Stimulated activated CD4-positive, alpha-beta T cell treated with anti-CD3 and anti-CD28 coated beads, Interleukin-15, amount 100 ng/mL, for 1 hour (primary cell): ENCODE results near the gene KIF14.
"Not testable (repeated sequence)": the region's sequence is repeated elsewhere in the genome, so short reads cannot be mapped to it uniquely, and the experiment has no call there.

Experiments
- DNase-seq, 2 donors: peaks; one replicate each; pipeline ENCODE4 v3.0.0-alpha.2; 2020; ENCODE audit warnings: low read depth in 1 of 2, low spot score in 1 of 2

The KIF14 gene

GRCh38 chr1:200550367-200550766 is 70.2 kb downstream of the KIF14 start:
- no peak for DNase-seq

DNA sequence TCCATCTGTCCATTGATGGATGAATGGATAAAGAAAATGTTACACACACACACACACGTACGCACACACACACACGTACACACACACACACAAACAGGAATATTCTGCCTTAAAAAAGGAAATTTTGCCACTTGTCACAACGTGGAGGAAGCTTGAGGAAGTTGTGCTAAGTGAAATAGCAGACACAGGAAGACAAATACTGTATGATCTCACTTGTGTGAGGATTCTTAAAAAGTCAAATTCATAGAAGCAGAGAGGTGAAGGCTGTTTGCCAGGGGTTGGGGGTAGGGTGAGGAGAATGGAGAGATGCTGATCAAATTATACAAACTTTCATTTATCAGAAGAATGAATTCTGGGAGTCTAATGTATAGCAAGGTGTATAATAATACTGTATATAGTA is 73.2 kb downstream of the KIF14 start:
- DNase-seq, result no peak

DNA sequence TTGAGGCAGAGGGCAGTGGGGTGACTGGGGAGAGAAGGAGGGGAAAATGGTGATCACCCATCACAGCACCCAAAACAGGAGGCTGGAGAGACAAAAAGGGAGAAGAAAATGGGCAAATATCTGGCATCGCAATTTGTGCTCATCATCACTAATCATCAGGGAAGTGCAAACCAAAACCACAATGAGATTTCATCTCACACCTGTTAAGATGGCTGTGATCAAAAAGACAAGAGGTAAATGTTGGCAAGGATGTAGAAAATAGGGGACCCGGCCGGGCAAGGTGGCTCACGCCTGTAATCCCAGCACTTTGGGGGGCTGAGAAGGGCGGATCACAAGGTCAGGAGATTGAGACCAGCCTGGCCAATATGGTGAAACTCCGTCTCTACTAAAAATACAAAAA is 74.0 kb downstream of the KIF14 start:
- DNase-seq, result no peak

DNA sequence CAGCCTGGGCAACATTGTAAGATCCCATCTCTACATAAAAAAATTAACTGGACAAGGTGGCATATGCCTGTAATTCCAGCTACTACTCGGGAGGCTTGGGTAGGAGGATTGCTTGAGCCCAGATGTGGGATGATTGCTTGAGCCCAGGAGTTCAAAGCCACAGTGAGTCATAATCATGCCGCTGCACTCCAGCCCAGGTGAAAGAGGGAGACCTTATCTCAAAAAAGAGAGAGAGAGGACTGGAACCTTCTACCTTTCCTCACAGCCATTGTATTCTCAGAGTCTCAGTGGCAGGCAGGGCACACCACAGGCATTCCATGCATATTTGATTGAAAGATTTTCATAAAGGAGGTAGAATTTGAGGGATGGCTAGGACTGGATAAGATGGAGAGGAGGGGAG is 78.4 kb downstream of the KIF14 start:
- no peak for DNase-seq

- DNase-seq, result no peak
These were observed 80.3 kb downstream of the KIF14 start for GRCh38 chr1:200540281-200540680.

GRCh38 chr1:200538179-200538578 is 82.4 kb downstream of the KIF14 start:
- DNase-seq, result no peak

DNA sequence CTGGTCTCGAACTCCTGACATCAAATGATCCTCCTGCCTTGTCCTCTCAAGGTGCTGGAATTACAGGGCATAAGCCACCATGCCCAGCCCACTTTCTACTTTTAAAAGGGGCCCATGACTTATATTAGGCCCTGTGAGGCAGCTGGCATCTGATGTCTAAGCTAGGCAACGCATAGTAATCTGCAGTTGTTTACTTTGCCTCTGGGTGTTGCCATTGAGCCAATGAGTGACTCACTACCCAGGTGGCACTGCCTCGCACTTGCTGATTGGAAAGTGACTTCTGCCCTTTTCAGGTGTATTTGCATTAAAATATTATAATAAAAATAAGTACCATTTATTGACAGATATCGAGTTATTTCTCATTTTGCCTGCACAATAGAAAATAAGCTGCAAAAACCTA is 84.9 kb downstream of the KIF14 start:
- no peak for DNase-seq

DNA sequence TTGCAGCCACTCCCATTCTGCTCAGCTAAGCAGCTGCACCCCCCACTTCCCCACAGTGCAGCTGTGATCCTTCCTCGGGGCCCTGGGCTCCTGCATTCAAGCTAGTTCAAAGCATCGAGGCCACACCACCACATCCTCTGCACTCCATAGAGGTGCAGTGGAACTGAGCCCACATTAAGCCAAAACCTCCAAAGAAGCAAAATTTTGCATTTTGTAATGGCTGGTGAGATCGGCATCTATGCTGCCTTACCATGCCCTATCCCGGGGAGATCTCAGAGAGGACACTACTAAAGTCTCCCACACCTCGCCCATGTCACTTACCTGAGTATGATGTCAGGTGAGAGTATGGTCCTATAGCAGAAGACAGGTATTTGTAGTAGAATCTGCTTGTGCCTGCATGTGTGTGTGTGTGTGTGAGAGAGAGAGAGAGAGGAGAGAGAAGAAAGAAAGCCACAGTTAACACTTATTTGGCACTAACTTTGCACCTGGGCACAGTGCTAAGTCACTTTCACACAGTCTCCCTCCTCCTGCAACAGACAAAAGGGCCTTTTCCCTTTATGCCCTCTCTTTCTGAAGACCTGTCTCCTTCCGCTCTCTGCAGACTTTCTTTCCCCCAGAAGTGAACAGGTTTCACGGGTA is 89.8 kb downstream of the KIF14 start:
- DNase-seq, result peak; percentile 8 to 14

GRCh38 chr1:200528858-200529606 is 91.5 kb downstream of the KIF14 start:
- no peak for DNase-seq

- no peak for DNase-seq
These were observed 92.9 kb downstream of the KIF14 start for GRCh38 chr1:200527670-200528069.

- DNase-seq, result no peak
These were observed 93.6 kb downstream of the KIF14 start for GRCh38 chr1:200526709-200527612.

GRCh38 chr1:200525090-200525987 is 95.2 kb downstream of the KIF14 start:
- no peak for DNase-seq

- DNase-seq, result not testable (repeated sequence)
These were observed 96.0 kb downstream of the KIF14 start for GRCh38 chr1:200524551-200524950.

- DNase-seq, result no peak
These were observed 96.5 kb downstream of the KIF14 start for GRCh38 chr1:200524092-200524491.

GRCh38 chr1:200520735-200521134 is 99.8 kb downstream of the KIF14 start:
- no peak for DNase-seq

GRCh38 chr1:200518524-200518923 is 102.0 kb downstream of the KIF14 start:
- DNase-seq, result no peak

DNA sequence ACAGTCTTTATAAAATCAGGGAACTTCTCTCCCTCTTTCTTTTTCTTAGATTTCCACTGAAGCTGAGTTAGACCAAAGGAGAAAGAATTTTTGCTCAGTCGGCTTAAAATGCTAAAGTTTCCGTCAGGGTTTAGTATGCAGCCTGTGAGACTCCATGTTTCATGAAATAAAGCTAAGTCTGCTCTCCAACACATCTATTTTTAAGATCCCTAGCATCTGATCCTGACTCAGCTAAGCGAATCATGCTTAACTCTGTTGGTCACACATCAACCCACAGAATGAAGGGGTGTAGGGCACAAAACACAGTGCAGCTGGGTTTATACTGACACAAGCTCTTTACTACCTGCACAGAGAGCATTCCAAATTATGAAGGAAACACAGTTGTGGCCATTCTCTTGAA is 108.4 kb downstream of the KIF14 start:
- no peak for DNase-seq

DNA sequence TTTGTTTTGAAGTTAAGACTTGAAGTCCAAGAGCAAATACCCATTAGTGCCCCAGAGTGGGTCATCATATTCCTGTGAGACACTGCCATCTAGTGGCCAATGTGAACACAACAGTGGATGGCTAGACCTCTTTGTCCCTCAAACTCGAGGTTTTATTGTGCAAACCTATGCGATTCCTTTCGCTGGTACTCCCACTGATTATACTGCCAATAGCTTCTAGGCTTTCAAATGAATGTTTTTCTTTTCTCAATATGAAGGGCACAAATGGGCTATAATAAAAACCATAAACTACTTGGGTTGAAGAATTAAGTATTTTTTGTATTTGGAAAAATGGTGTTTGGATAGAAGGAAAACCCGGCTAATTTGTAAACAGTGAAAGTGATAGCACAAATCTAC is 110.3 kb downstream of the KIF14 start:
- peak; percentile 13 to 21 for DNase-seq

DNA sequence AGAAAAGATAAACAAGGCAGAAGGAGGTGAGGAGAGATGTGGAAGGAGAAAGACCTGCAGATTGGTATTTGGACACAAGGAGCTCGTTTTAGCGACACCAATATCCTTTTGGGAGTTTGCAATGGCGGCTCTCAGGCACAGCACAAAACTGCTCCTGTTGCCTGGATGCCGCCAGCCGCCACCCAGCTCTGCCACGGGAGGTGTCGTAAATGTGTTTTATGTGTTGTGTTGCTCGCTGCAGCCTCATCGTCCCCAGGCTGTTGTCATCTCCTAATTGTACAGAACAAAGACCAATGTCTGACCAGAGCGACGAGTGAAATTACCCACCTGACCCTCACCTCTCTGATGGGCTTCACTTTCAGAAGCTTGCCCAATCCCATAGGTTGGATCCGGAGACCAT is 114.1 kb downstream of the KIF14 start:
- DNase-seq, result no peak

DNA sequence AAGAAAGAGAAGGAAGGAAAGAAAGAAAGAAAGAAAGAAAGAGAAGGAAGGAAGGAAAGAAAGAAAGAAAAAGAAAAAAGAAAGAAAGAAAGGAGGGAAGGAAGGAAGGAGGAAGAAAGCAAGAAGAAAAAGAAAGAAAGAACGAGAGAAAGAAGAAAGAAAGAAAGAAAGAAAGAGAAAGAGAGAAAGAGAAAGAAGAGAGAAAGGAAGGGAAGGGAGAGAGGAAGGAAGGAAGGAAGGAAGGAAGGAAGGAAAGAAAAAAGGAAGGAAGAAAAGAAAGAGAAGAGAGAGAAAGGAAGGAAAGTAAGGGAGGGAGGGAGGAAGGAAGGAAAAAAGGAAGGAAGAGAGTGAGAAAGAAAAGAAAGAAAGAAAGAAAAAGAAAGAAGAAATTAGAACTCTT is 115.3 kb downstream of the KIF14 start:
- DNase-seq, result no peak
